SJSA1 (cell line): ENCODE results near the gene IFNL3. TPM values are rescaled to one million over a fixed set of nuclear protein-coding genes. Genes with fewer than 3 reads are reported as not detected.
"Not testable (repeated sequence)": the region's sequence is repeated elsewhere in the genome, so short reads cannot be mapped to it uniquely, and the experiment has no call there.

ENCODE experiments used
- DNase-seq, 2 experiments: peaks; one replicate each; pipeline ENCODE4 v3.0.0-alpha.2; 2015 to 2020; ENCODE audit warnings: low spot score in 2 of 2, low read depth in 1 of 2
- H3K27ac ChIP-seq: fragments of 250-450 bp; sonication (Bioruptor Pico); 2 replicates; pipeline ENCODE4 v1.5.1; 2020; ENCODE audit warnings: mild to moderate bottlenecking, moderate library complexity
- H3K27me3 ChIP-seq: fragments of 250-450 bp; sonication (Bioruptor Pico); replicated peaks from 2 replicates; pipeline ENCODE4 v1.5.1; 2020; ENCODE audit warnings: mild to moderate bottlenecking, moderate library complexity
- H3K36me3 ChIP-seq: fragments of 250-450 bp; sonication (Bioruptor Pico); 2 replicates; pipeline ENCODE4 v1.5.1; 2020; ENCODE audit warnings: mild to moderate bottlenecking
- H3K4me1 ChIP-seq: fragments of 250-450 bp; sonication (Bioruptor Pico); replicated peaks from 2 replicates; pipeline ENCODE4 v1.6.1; 2021; ENCODE audit warnings: mild to moderate bottlenecking
- H3K4me3 ChIP-seq: fragments of 250-450 bp; sonication (Bioruptor Pico); 2 replicates; pipeline ENCODE4 v1.5.1; 2020; ENCODE audit warnings: mild to moderate bottlenecking
- H3K9me3 ChIP-seq: fragments of 250-450 bp; sonication (Bioruptor Pico); replicated peaks from 2 replicates; pipeline ENCODE4 v1.5.1; 2020; ENCODE audit warnings: mild to moderate bottlenecking
- total RNA-seq: library from RNA; depleted of rRNA; stranded (reverse); fragments of >200 nt; shearing (Covaris generic); gene quantifications from 2 replicates; pipeline ENCODE4 v1.2.3, GENCODE V29; 2014

IFNL3 gene
- total RNA-seq, 1 experiment from 2014 or later = not detected

- Histone ChIP-seq H3K27ac (no peak overlapping the region), H3K4me1 (no peaks in the 10 kb centered on the region), H3K4me3 (no peak overlapping the region), H3K27me3 (0 out of 2 replicates have a peak, but pooled peaks cover 9% of the 10 kb centered on the region), H3K36me3 (no peaks in the 10 kb centered on the region), H3K9me3 (no peaks in the 10 kb centered on the region)
- DNase-seq = no peak
These were observed 26.4 kb downstream of the IFNL3 start for GRCh38 chr19:39218230-39219007.

GRCh38 chr19:39217094-39217493 lies 27.7 kb downstream of the IFNL3 start:
- Histone ChIP-seq H3K4me1 (no peaks in the 10 kb centered on the region), H3K9me3 (no peaks in the 10 kb centered on the region), H3K4me3 (no peak overlapping the region), H3K27ac (no peak overlapping the region), H3K27me3 (0 out of 2 replicates have a peak, but pooled peaks cover 9% of the 10 kb centered on the region), H3K36me3 (no peaks in the 10 kb centered on the region)
- DNase-seq = no peak

GRCh38 chr19:39215323-39215722 lies 29.5 kb downstream of the IFNL3 start:
- H3K9me3 ChIP-seq, H3K27ac ChIP-seq, H3K27me3 ChIP-seq, H3K4me3 ChIP-seq, H3K4me1 ChIP-seq, H3K36me3 ChIP-seq, DNase-seq: not testable (repeated sequence)

- no peaks in the 10 kb centered on the region for H3K4me1 ChIP-seq
- H3K27me3 ChIP-seq = peaks cover 20% of the 10 kb centered on the region
- DNase-seq = no peak
- H3K9me3 ChIP-seq = no peaks in the 10 kb centered on the region
- H3K27ac ChIP-seq = no peak overlapping the region
- no peaks in the 10 kb centered on the region for H3K36me3 ChIP-seq
- H3K4me3 ChIP-seq = no peak overlapping the region
These were observed 32.4 kb downstream of the IFNL3 start for GRCh38 chr19:39212375-39212742.

- H3K4me3 ChIP-seq = no peak overlapping the region
- H3K27me3 ChIP-seq = peaks cover 20% of the 10 kb centered on the region
- no peaks in the 10 kb centered on the region for H3K9me3 ChIP-seq
- H3K36me3 ChIP-seq = no peaks in the 10 kb centered on the region
- no peak for DNase-seq
- H3K27ac ChIP-seq = no peak overlapping the region
- no peaks in the 10 kb centered on the region for H3K4me1 ChIP-seq
These were observed 33.0 kb downstream of the IFNL3 start for GRCh38 chr19:39211731-39212374.

GRCh38 chr19:39209196-39209595 lies 35.6 kb downstream of the IFNL3 start:
- H3K4me3 ChIP-seq = no peak overlapping the region
- no peaks in the 10 kb centered on the region for H3K9me3 ChIP-seq
- no peak for DNase-seq
- no peak overlapping the region for H3K27ac ChIP-seq
- no peaks in the 10 kb centered on the region for H3K4me1 ChIP-seq
- H3K36me3 ChIP-seq = no peaks in the 10 kb centered on the region
- peaks cover 18% of the 10 kb centered on the region for H3K27me3 ChIP-seq

- H3K9me3 ChIP-seq = no peaks in the 10 kb centered on the region
- H3K4me1 ChIP-seq = no peaks in the 10 kb centered on the region
- DNase-seq = no peak
- no peak overlapping the region for H3K27ac ChIP-seq
- H3K36me3 ChIP-seq = no peaks in the 10 kb centered on the region
- peaks cover 28% of the 10 kb centered on the region for H3K27me3 ChIP-seq
- no peak overlapping the region for H3K4me3 ChIP-seq
These were observed 36.5 kb downstream of the IFNL3 start for GRCh38 chr19:39208175-39208795.

GRCh38 chr19:39207293-39207836 lies 37.4 kb downstream of the IFNL3 start:
- H3K4me3 ChIP-seq = no peak overlapping the region
- H3K9me3 ChIP-seq = no peaks in the 10 kb centered on the region
- peaks cover 36% of the 10 kb centered on the region for H3K27me3 ChIP-seq
- no peaks in the 10 kb centered on the region for H3K4me1 ChIP-seq
- H3K27ac ChIP-seq = no peak overlapping the region
- H3K36me3 ChIP-seq = no peaks in the 10 kb centered on the region
- DNase-seq = no peak

- Histone ChIP-seq H3K9me3 (no peaks in the 10 kb centered on the region), H3K4me1 (no peaks in the 10 kb centered on the region), H3K4me3 (no peak overlapping the region), H3K27me3 (peaks cover 47% of the 10 kb centered on the region), H3K36me3 (no peaks in the 10 kb centered on the region), H3K27ac (no peak overlapping the region)
- DNase-seq = no peak
These were observed 38.7 kb downstream of the IFNL3 start for GRCh38 chr19:39206122-39206521.

- no peaks in the 10 kb centered on the region for H3K9me3 ChIP-seq
- H3K4me1 ChIP-seq = no peaks in the 10 kb centered on the region
- H3K27ac ChIP-seq = no peak overlapping the region
- no peak for DNase-seq
- no peaks in the 10 kb centered on the region for H3K36me3 ChIP-seq
- H3K27me3 ChIP-seq = peaks cover 50% of the 10 kb centered on the region
- H3K4me3 ChIP-seq = no peak overlapping the region
These were observed 39.4 kb downstream of the IFNL3 start for GRCh38 chr19:39205449-39205764.

- H3K27ac ChIP-seq = no peak within 1 kb of the TSS
- H3K9me3 ChIP-seq = no peaks in the 10 kb centered on the region
- no peaks in the 10 kb centered on the region for H3K4me1 ChIP-seq
- H3K4me3 ChIP-seq = no peak within 1 kb of the TSS
- H3K27me3 ChIP-seq = peaks cover 49% of the 10 kb centered on the region
- H3K36me3 ChIP-seq = no peaks in the 10 kb centered on the region
- DNase-seq = no peak
These were observed 41.1 kb downstream of the IFNL3 start, which contains the start of gene SYCN for GRCh38 chr19:39203372-39204341. Gene SYCN (minus strand): TSS chr19:39204263. CDS start chr19:39204254, 9 bp downstream.

GRCh38 chr19:39202998-39203355 lies 41.8 kb downstream of the IFNL3 start:
- Histone ChIP-seq H3K4me1 (no peaks in the 10 kb centered on the region), H3K27ac (no peak overlapping the region), H3K9me3 (no peaks in the 10 kb centered on the region), H3K36me3 (no peaks in the 10 kb centered on the region), H3K4me3 (no peak overlapping the region), H3K27me3 (peaks cover 51% of the 10 kb centered on the region)
- DNase-seq = no peak

GRCh38 chr19:39200803-39201115 lies 44.0 kb downstream of the IFNL3 start:
- H3K27ac ChIP-seq = no peak overlapping the region
- DNase-seq = no peak
- no peak overlapping the region for H3K4me3 ChIP-seq
- H3K36me3 ChIP-seq = no peaks in the 10 kb centered on the region
- no peaks in the 10 kb centered on the region for H3K4me1 ChIP-seq
- peaks cover 68% of the 10 kb centered on the region for H3K27me3 ChIP-seq
- no peaks in the 10 kb centered on the region for H3K9me3 ChIP-seq
